GM12878 (cell line): ENCODE measurements around the gene INVS. TPM values are rescaled to one million over a fixed set of nuclear protein-coding genes. Genes with fewer than 3 reads are reported as not detected.

ENCODE experiments used
- ATAC-seq: fragments of 200-7000 bp; cut with Tn5 transposase; 3 replicates; pipeline ENCODE4 v1.9.1; 2020; ENCODE audit warnings: mild to moderate bottlenecking, moderate library complexity
- BruUV-seq: library from RNA; stranded (reverse); fragments of 400-500 nt; replicated peaks from 2 replicates; lab custom pipeline; 2021; lab: Mats Ljungman, UMichigan
- CTCF ChIA-PET: fragments of 300-600 bp; sonication (Branson Sonifier 250); formaldehyde crosslinking; extraction: SDS; loops from one replicate; lab custom pipeline; 2021; ENCODE audit warnings: inconsistent platforms; lab: Yijun Ruan, JAX
- POLR2A ChIA-PET: fragments of 350-600 bp; formaldehyde crosslinking; extraction: SDS; loops from one replicate; lab custom pipeline; 2021; ENCODE audit warnings: inconsistent platforms; lab: Charles Lee
- RAD21 ChIA-PET: fragments of 300-600 bp; sonication (Branson Sonifier 250); formaldehyde crosslinking; loops from one replicate; lab custom pipeline; 2023; ENCODE audit warnings: antibody characterized with exemption; ENCODE audit not compliant: unreplicated experiment; lab: Charles Lee
- SMC1A ChIA-PET: fragments of 300-600 bp; sonication (Branson Sonifier 250); formaldehyde crosslinking; loops from one replicate; lab custom pipeline; 2023; ENCODE audit not compliant: unreplicated experiment, uncharacterized antibody; lab: Charles Lee
- DNase-seq: peaks from one replicate; pipeline ENCODE4 v3.0.0-alpha.2; 2011; ENCODE audit warnings: low read depth, low spot score
- FAIRE-seq: peaks from 3 replicates; lab custom pipeline; 2011; peaks lifted over from hg19 to GRCh38; lab: Jason Lieb, UNC
- H2AFZ ChIP-seq: 2 replicates; pipeline ENCODE4 v1.6.0; 2011; ENCODE audit warnings: low read depth, low read length, control low read depth; ENCODE audit not compliant: control insufficient read depth
- H3K27ac ChIP-seq: 2 replicates; pipeline ENCODE4 v1.5.1; 2011; ENCODE audit warnings: control low read depth; ENCODE audit not compliant: control insufficient read depth, insufficient read depth
- H3K27me3 ChIP-seq, 2 experiments: replicated peaks in 1 of 2; 2 replicates each; pipeline versions ENCODE4 v1.6.0 to v1.6.1; 2011; ENCODE audit warnings: low read length in 1 of 2; ENCODE audit not compliant: control insufficient read depth in 2 of 2, insufficient read depth in 2 of 2
- H3K36me3 ChIP-seq, 2 experiments: 2 replicates each; pipeline ENCODE4 v1.5.1; 2011; ENCODE audit warnings: low read length in 1 of 2; ENCODE audit not compliant: control insufficient read depth in 2 of 2, insufficient read depth in 2 of 2
- H3K4me1 ChIP-seq: 2 replicates; pipeline ENCODE4 v1.6.1; 2011; ENCODE audit warnings: mild to moderate bottlenecking, low read length, moderate library complexity, mixed read lengths; ENCODE audit not compliant: control insufficient read depth, insufficient read depth
- H3K4me2 ChIP-seq: 2 replicates; pipeline ENCODE4 v1.6.0; 2011; ENCODE audit warnings: control low read depth; ENCODE audit not compliant: control insufficient read depth, insufficient read depth
- H3K4me3 ChIP-seq: fragments of 200-600 bp; sonication (generic); 2 replicates; pipeline ENCODE4 v1.5.1; 2016
- H3K79me2 ChIP-seq: 2 replicates; pipeline ENCODE4 v1.6.0; 2011; ENCODE audit warnings: low read length; ENCODE audit not compliant: control insufficient read depth, insufficient read depth
- H3K9ac ChIP-seq: 2 replicates; pipeline ENCODE4 v1.8.0; 2011; ENCODE audit warnings: low read length, control low read depth, mixed read lengths; ENCODE audit not compliant: control insufficient read depth, insufficient read depth
- H3K9me3 ChIP-seq: replicated peaks from 3 replicates; pipeline ENCODE4 v1.5.1; 2011; ENCODE audit warnings: mild to moderate bottlenecking, low read length; ENCODE audit not compliant: control insufficient read depth, insufficient read depth
- H4K20me1 ChIP-seq: 2 replicates; pipeline ENCODE4 v1.6.0; 2011; ENCODE audit not compliant: control insufficient read depth, insufficient read depth
- BACH1 ChIP-seq: fragments of 450-650 bp; IDR thresholded peaks from 2 replicates; pipeline ENCODE4 v1.6.1; 2017; ENCODE audit warnings: mild to moderate bottlenecking, borderline replicate concordance
- CREB1 ChIP-seq: IDR thresholded peaks from 2 replicates; pipeline ENCODE4 v1.6.1; 2012; ENCODE audit warnings: low read depth, mild to moderate bottlenecking, inconsistent platforms
- CREM ChIP-seq: IDR thresholded peaks from 2 replicates; pipeline ENCODE4 v1.6.1; 2014; ENCODE audit warnings: antibody characterized with exemption, low read depth
- EED ChIP-seq: sonication (generic); IDR thresholded peaks from 2 replicates; pipeline ENCODE4 v1.6.1; 2016; ENCODE audit warnings: antibody characterized with exemption, low read depth
- EP300 ChIP-seq, 2 experiments: fragments of 150-350 bp in 1 of 2; IDR thresholded peaks; 2 replicates each; pipeline ENCODE4 v1.6.1; 2011 to 2012; ENCODE audit warnings: low read depth in 2 of 2, low read length in 2 of 2, borderline replicate concordance in 1 of 2, improper control_type of control experiment in 1 of 2, inconsistent platforms in 1 of 2; ENCODE audit not compliant: control insufficient read depth in 1 of 2
- ETV6 ChIP-seq, 2 experiments: fragments of 450-650 bp in 1 of 2; IDR thresholded peaks in 1 of 2; conservative IDR thresholded peaks in 1 of 2; 2 replicates each; pipeline ENCODE4 v1.6.1; 2014; ENCODE audit warnings: antibody characterized with exemption in 1 of 2, borderline replicate concordance in 1 of 2, low read depth in 1 of 2, mild to moderate bottlenecking in 1 of 2, moderate library complexity in 1 of 2
- JUNB ChIP-seq: IDR thresholded peaks from 2 replicates; pipeline ENCODE4 v1.6.1; 2016; ENCODE audit warnings: antibody characterized with exemption, mild to moderate bottlenecking
- PBX3 ChIP-seq: IDR thresholded peaks from 2 replicates; pipeline ENCODE4 v1.6.1; 2011; ENCODE audit warnings: mild to moderate bottlenecking, low read depth, low read length, moderate library complexity; ENCODE audit not compliant: insufficient replicate concordance
- PML ChIP-seq: IDR thresholded peaks from 2 replicates; pipeline ENCODE4 v1.6.1; 2012; ENCODE audit warnings: low read length, inconsistent platforms
- STAT3 ChIP-seq: IDR thresholded peaks from 2 replicates; pipeline ENCODE4 v1.6.1; 2011; ENCODE audit warnings: low read depth, low read length, improper control_type of control experiment
- YY1 ChIP-seq: IDR thresholded peaks from 2 replicates; pipeline ENCODE4 v1.6.1; 2011; ENCODE audit warnings: low read depth, mild to moderate bottlenecking, low read length
- ZSCAN29 ChIP-seq: fragments of 450-650 bp; IDR thresholded peaks from 2 replicates; pipeline ENCODE4 v1.6.1; 2017; ENCODE audit warnings: mild to moderate bottlenecking, moderate library complexity
- WGBS: methylation state at CpG from one replicate; pipeline ENCODE4 v1.1.6; 2016; ENCODE audit warnings: low lambda C conversion rate; ENCODE audit not compliant: insufficient replicate concordance, insufficient coverage; ENCODE audit errors: missing lambda C conversion rate; 5-methylcytosine and 5-hydroxymethylcytosine counted together
- in situ Hi-C: fragments of 300-500 bp; cut with MboI; formaldehyde crosslinking; loops from 9 replicates; pipeline ENCODE4 v1.14.3; 2018; ENCODE audit warnings: mixed read lengths
- intact Hi-C: fragments of 100-400 bp; cut with micrococcal nuclease; formaldehyde crosslinking; loops from one replicate; pipeline ENCODE4 v1.14.2; 2022; ENCODE audit not compliant: unreplicated experiment
- polyA plus RNA-seq, 11 experiments: library from polyadenylated mRNA; depleted of rRNA in 4 of 11; unstranded in 6 of 11; stranded (reverse) in 5 of 11; fragments of >200 nt; fragmentation: Nextera tagmentation in 4 of 11; fragmentation: Illumina TruSeq in 1 of 11; extraction: Ambion mirVana in 4 of 11; extraction: Trizol in 1 of 11; gene quantifications; 1 replicate in 1 of 11; 2 replicates in 10 of 11; pipeline versions ENCODE4 v1.2.1 to v1.2.3, GENCODE V29; 2011 to 2016; ENCODE audit warnings: inconsistent platforms in 2 of 11, missing spikeins in 2 of 11, low read depth in 1 of 11
- total RNA-seq, 4 experiments: library from RNA; depleted of rRNA in 3 of 4; stranded (reverse); fragments of >200 nt in 3 of 4; fragmentation: Illumina TruSeq in 1 of 4; extraction: Trizol in 1 of 4; gene quantifications; 2 replicates each; pipeline versions ENCODE4 v1.2.1 to v1.2.3, GENCODE V29; 2013 to 2021
- TF ChIP-seq, protein P1 (sequence below): fragments of 450-650 bp; conservative IDR thresholded peaks from 2 replicates; pipeline ENCODE4 v1.6.1; 2017; ENCODE audit warnings: mild to moderate bottlenecking, moderate library complexity
- TF ChIP-seq, protein P2 (sequence below): IDR thresholded peaks from 2 replicates; pipeline ENCODE4 v1.6.1; 2011; ENCODE audit warnings: low read depth, low read length, improper control_type of control experiment, borderline replicate concordance

Gene INVS
- total and polyA plus RNA-seq, 10 of the 15 experiments (the other 5 are each of a cell fraction or from before 2014, with no cell fraction given), result 0.93 to 20.8 (median 13.2) TPM

GRCh38 chr9:100086097-100086635, 12.9 kb upstream of the INVS start:
- H4K20me1 ChIP-seq, result 0 out of 2 replicates have a peak, but pooled peaks cover 2% of the 10 kb centered on the region

More at GRCh38 chr9:100086097-100086635, 12.9 kb upstream of the INVS start:
- Histone ChIP-seq H3K27me3 (no peaks in the 10 kb centered on the region), H3K79me2 (peaks cover 90% of the 10 kb centered on the region), H3K9ac (no peak overlapping the region), H2AFZ (no peak overlapping the region), H3K4me3 (no peak overlapping the region), H3K27ac (peak overlapping the region; percentile 13; the same call in 1 of the 2 replicates), H3K4me2 (no peak overlapping the region), H3K36me3 (no peaks in the 10 kb centered on the region), H3K4me1 (peaks cover 32% of the 10 kb centered on the region), H3K9me3 (no peaks in the 10 kb centered on the region)
- RAD21 ChIA-PET, result interaction anchor here (0.7 to 4.5 kb wide), 3 partner anchors 9 to 133 kb away, joined by 3 to 39 read pairs (median 3); no protein-coding TSS in a partner anchor
- BruUV-seq, result no TSS peak
- SMC1A ChIA-PET, result interaction anchor here (1.0 to 5.2 kb wide), 4 partner anchors 10 to 27 kb away, joined by 3 to 63 read pairs (median 38); no protein-coding TSS in a partner anchor
- CTCF ChIA-PET, result interaction anchor here (1.1 to 5.4 kb wide), 4 partner anchors 9 to 263 kb away, joined by 3 to 35 read pairs (median 4); partner anchors contain the start of gene ERP44
- ATAC-seq, result 0 out of 3 replicates have a peak, but pooled peaks have one; percentile 1
- no peak for DNase-seq
- in situ Hi-C loops (no loop called here), intact Hi-C loops (no loop called here)
- TF ChIP-seq CREB1 (no peak), EP300 (IDR thresholded peaks at IDR 0.05; ENCODE audit: borderline replicate concordance in 1 of 2, control insufficient read depth in 1 of 2, low read depth in 2 of 2, low read length in 2 of 2) (no peak), BACH1 (no peak), STAT3 (no peak), ETV6 (conservative IDR thresholded peaks at IDR 0.05 in 1 of 2, IDR thresholded peaks at IDR 0.05 in 1 of 2; ENCODE audit: borderline replicate concordance in 1 of 2, low read depth in 1 of 2) (no peak), PBX3 (no peak), EED (no peak), ZSCAN29 (no peak), CREM (no peak), PML (0 out of 2 replicates have a peak, but pooled peaks have one; percentile 2), YY1 (no peak), JUNB (peak; percentile 42; the same call in 1 of the 2 replicates)
- TF ChIP-seq, protein P1, sequence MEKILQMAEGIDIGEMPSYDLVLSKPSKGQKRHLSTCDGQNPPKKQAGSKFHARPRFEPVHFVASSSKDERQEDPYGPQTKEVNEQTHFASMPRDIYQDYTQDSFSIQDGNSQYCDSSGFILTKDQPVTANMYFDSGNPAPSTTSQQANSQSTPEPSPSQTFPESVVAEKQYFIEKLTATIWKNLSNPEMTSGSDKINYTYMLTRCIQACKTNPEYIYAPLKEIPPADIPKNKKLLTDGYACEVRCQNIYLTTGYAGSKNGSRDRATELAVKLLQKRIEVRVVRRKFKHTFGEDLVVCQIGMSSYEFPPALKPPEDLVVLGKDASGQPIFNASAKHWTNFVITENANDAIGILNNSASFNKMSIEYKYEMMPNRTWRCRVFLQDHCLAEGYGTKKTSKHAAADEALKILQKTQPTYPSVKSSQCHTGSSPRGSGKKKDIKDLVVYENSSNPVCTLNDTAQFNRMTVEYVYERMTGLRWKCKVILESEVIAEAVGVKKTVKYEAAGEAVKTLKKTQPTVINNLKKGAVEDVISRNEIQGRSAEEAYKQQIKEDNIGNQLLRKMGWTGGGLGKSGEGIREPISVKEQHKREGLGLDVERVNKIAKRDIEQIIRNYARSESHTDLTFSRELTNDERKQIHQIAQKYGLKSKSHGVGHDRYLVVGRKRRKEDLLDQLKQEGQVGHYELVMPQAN, result no peak
- TF ChIP-seq, protein P2, sequence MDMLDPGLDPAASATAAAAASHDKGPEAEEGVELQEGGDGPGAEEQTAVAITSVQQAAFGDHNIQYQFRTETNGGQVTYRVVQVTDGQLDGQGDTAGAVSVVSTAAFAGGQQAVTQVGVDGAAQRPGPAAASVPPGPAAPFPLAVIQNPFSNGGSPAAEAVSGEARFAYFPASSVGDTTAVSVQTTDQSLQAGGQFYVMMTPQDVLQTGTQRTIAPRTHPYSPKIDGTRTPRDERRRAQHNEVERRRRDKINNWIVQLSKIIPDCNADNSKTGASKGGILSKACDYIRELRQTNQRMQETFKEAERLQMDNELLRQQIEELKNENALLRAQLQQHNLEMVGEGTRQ, result no peak
- POLR2A ChIA-PET, result interaction anchor here (1.7 kb wide), 1 partner anchor 10 kb away, joined by 7 read pairs; no protein-coding TSS in a partner anchor
- WGBS, result 67% methylated on average over 3 of the region's 3 CpGs
- no peak for FAIRE-seq
